ENCODE data around the gene REEP3.

- TF ChIP-seq CTCF (IDR thresholded peaks at IDR 0.05; ENCODE audit: borderline replicate concordance, extremely low read depth, low read length, poor library complexity, severe bottlenecking) = no peak
- TF ChIP-seq EZH2 (IDR thresholded peaks at IDR 0.05; ENCODE audit: borderline replicate concordance, low read depth, low read length, severe bottlenecking) = no peak
Observed at GRCh38 chr10:63666836-63667383, 145.7 kb downstream of the REEP3 start.

Data from DND-41 (cell line).